ENCODE data around the gene HDAC4.

HDAC4 gene

GRCh38 chr2:239087046-239087710, 313.6 kb downstream of the HDAC4 start:
- TF ChIP-seq CTCF (IDR thresholded peaks at IDR 0.05; ENCODE audit: extremely low read depth, insufficient read depth, missing control alignments) = no peak
- no peak for DNase-seq (ENCODE audit: low spot score)
- in situ Hi-C loops (cut with MboI; ENCODE audit: low pct_unique_long_range_greater_than_20kb, low sequenced_read_pairs, unreplicated experiment) = no loop called here

- no peak for TF ChIP-seq CTCF (IDR thresholded peaks at IDR 0.05; ENCODE audit: extremely low read depth, insufficient read depth, missing control alignments)
- in situ Hi-C loops (cut with MboI; ENCODE audit: low pct_unique_long_range_greater_than_20kb, low sequenced_read_pairs, unreplicated experiment) = no loop called here
- no peak for DNase-seq (ENCODE audit: low spot score)
Observed at GRCh38 chr2:239086325-239087020, 314.3 kb downstream of the HDAC4 start.

- DNase-seq (ENCODE audit: low spot score) = no peak
- TF ChIP-seq CTCF (IDR thresholded peaks at IDR 0.05; ENCODE audit: extremely low read depth, insufficient read depth, missing control alignments) = no peak
- in situ Hi-C loops (cut with MboI; ENCODE audit: low pct_unique_long_range_greater_than_20kb, low sequenced_read_pairs, unreplicated experiment) = no loop called here
Observed at GRCh38 chr2:239085201-239085992, 315.4 kb downstream of the HDAC4 start.

GRCh38 chr2:239084007-239084406, 316.8 kb downstream of the HDAC4 start:
- no peak for DNase-seq (ENCODE audit: low spot score)
- in situ Hi-C loops (cut with MboI; ENCODE audit: low pct_unique_long_range_greater_than_20kb, low sequenced_read_pairs, unreplicated experiment) = no loop called here
- no peak for TF ChIP-seq CTCF (IDR thresholded peaks at IDR 0.05; ENCODE audit: extremely low read depth, insufficient read depth, missing control alignments)

- TF ChIP-seq CTCF (IDR thresholded peaks at IDR 0.05; ENCODE audit: extremely low read depth, insufficient read depth, missing control alignments) = no peak
- in situ Hi-C loops (cut with MboI; ENCODE audit: low pct_unique_long_range_greater_than_20kb, low sequenced_read_pairs, unreplicated experiment) = no loop called here
- DNase-seq (ENCODE audit: low spot score) = no peak
Observed at GRCh38 chr2:239082425-239082824, 318.4 kb downstream of the HDAC4 start.

- DNase-seq (ENCODE audit: low spot score) = no peak
- in situ Hi-C loops (cut with MboI; ENCODE audit: low pct_unique_long_range_greater_than_20kb, low sequenced_read_pairs, unreplicated experiment) = no loop called here
- TF ChIP-seq CTCF (IDR thresholded peaks at IDR 0.05; ENCODE audit: extremely low read depth, insufficient read depth, missing control alignments) = no peak
Observed at GRCh38 chr2:239081622-239082021, 319.2 kb downstream of the HDAC4 start.

Data from GM13977 (cell line).